Ishikawa (cell line): ENCODE measurements around the gene HINT2.

Source experiments
- CEBPB ChIP-seq: IDR thresholded peaks from 2 replicates; pipeline ENCODE4 v1.6.1; 2012
- CREB1 ChIP-seq: IDR thresholded peaks from 2 replicates; pipeline ENCODE4 v1.6.1; 2012; ENCODE audit warnings: low read depth
- EGR1 ChIP-seq: IDR thresholded peaks from 2 replicates; pipeline ENCODE4 v1.6.1; 2012
- EP300 ChIP-seq: IDR thresholded peaks from 2 replicates; pipeline ENCODE4 v1.6.1; 2012; ENCODE audit warnings: borderline replicate concordance
- FOXM1 ChIP-seq: IDR thresholded peaks from 2 replicates; pipeline ENCODE4 v1.6.1; 2012; ENCODE audit warnings: low read depth, borderline replicate concordance
- MAX ChIP-seq: IDR thresholded peaks from 2 replicates; pipeline ENCODE4 v1.6.1; 2012
- NFIC ChIP-seq: IDR thresholded peaks from 2 replicates; pipeline ENCODE4 v1.6.1; 2012
- RAD21 ChIP-seq: IDR thresholded peaks from 2 replicates; pipeline ENCODE4 v1.6.1; 2012; ENCODE audit warnings: low read depth
- REST ChIP-seq: IDR thresholded peaks from 2 replicates; pipeline ENCODE4 v1.6.1; 2012; ENCODE audit warnings: low read depth, mild to moderate bottlenecking
- TAF1 ChIP-seq: IDR thresholded peaks from 2 replicates; pipeline ENCODE4 v1.6.1; 2012; ENCODE audit warnings: low read depth, mild to moderate bottlenecking
- TCF12 ChIP-seq: IDR thresholded peaks from 2 replicates; pipeline ENCODE4 v1.6.1; 2012; ENCODE audit warnings: low read depth
- TEAD4 ChIP-seq: IDR thresholded peaks from 2 replicates; pipeline ENCODE4 v1.6.1; 2012
- USF1 ChIP-seq: IDR thresholded peaks from 2 replicates; pipeline ENCODE4 v1.6.1; 2012
- YY1 ChIP-seq: IDR thresholded peaks from 2 replicates; pipeline ENCODE4 v1.6.1; 2012; ENCODE audit warnings: low read depth
- ZBTB7A ChIP-seq: IDR thresholded peaks from 2 replicates; pipeline ENCODE4 v1.6.1; 2012; ENCODE audit warnings: low read depth

The HINT2 gene

GRCh38 chr9:35814106-35814840 is 569 bp downstream of the HINT2 start:
- no peak for TF ChIP-seq FOXM1
- no peak for TF ChIP-seq RAD21
- no peak for TF ChIP-seq TAF1
- no peak; the same call in 1 of the 2 replicates for TF ChIP-seq USF1
- TF ChIP-seq TEAD4: no peak
- no peak for TF ChIP-seq ZBTB7A
- no peak for TF ChIP-seq YY1
- 0 out of 2 replicates have a peak, but pooled peaks have one; percentile 28 for TF ChIP-seq CEBPB
- no peak for TF ChIP-seq REST
- TF ChIP-seq CREB1: no peak
- TF ChIP-seq NFIC: peak; percentile 30; the same call in 1 of the 2 replicates
- no peak for TF ChIP-seq MAX
- no peak for TF ChIP-seq EP300
- no peak; the same call in 1 of the 2 replicates for TF ChIP-seq TCF12

GRCh38 chr9:35813434-35814105 is 1.3 kb downstream of the HINT2 start:
- TF ChIP-seq RAD21 (no peak), TEAD4 (no peak), USF1 (no peak), YY1 (no peak), TCF12 (no peak), EP300 (no peak), TAF1 (no peak), FOXM1 (no peak), CEBPB (no peak), EGR1 (no peak), ZBTB7A (no peak)

- TF ChIP-seq NFIC (peak; percentile 23; the same call in 1 of the 2 replicates), CEBPB (no peak), TCF12 (peak; percentile 66; the same call in 1 of the 2 replicates), YY1 (peak; percentile 76), TAF1 (peak; percentile 35; the same call in 1 of the 2 replicates), EGR1 (no peak), TEAD4 (peak; percentile 61), MAX (peak; percentile 56), USF1 (0 out of 2 replicates have a peak, but pooled peaks have one; percentile 44)
Observed at GRCh38 chr9:35812025-35812602, 2.7 kb downstream of the HINT2 start, which contains the start of gene SPAG8. Gene SPAG8 (minus strand): TSS chr9:35812262. CDS start chr9:35812147, 115 bp downstream.

- TF ChIP-seq MAX (no peak), RAD21 (no peak), NFIC (no peak)
Observed at GRCh38 chr9:35811381-35812024, 3.3 kb downstream of the HINT2 start.

GRCh38 chr9:35810122-35810521 is 4.7 kb downstream of the HINT2 start:
- no peak for TF ChIP-seq FOXM1
- TF ChIP-seq TCF12: no peak
- TF ChIP-seq EGR1: no peak
- TF ChIP-seq RAD21: no peak
- TF ChIP-seq ZBTB7A: no peak
- no peak for TF ChIP-seq CREB1

- TF ChIP-seq NFIC (no peak), TAF1 (no peak), TCF12 (no peak)
Observed at GRCh38 chr9:35808433-35808832, 6.4 kb downstream of the HINT2 start.
